GM04503 (cell line): ENCODE results near the gene MAL.

Source experiments
- DNase-seq: peaks from one replicate; pipeline ENCODE4 v3.0.0-alpha.2; 2012; ENCODE audit warnings: low read depth

MAL gene

GRCh38 chr2:95049961-95050360 lies 24.5 kb downstream of the MAL start:
- no peak for DNase-seq

- DNase-seq, result no peak
Measured at GRCh38 chr2:95050385-95051300, 25.1 kb downstream of the MAL start.

GRCh38 chr2:95051626-95052025 lies 26.1 kb downstream of the MAL start:
- no peak for DNase-seq

- DNase-seq, result no peak
Measured at GRCh38 chr2:95052307-95052706, 26.8 kb downstream of the MAL start.

- no peak for DNase-seq
Measured at GRCh38 chr2:95052804-95053479, 27.4 kb downstream of the MAL start.

- DNase-seq, result no peak
Measured at GRCh38 chr2:95053543-95053942, 28.0 kb downstream of the MAL start.

GRCh38 chr2:95054016-95054415 lies 28.5 kb downstream of the MAL start:
- no peak for DNase-seq

GRCh38 chr2:95055262-95055661 lies 29.8 kb downstream of the MAL start:
- no peak for DNase-seq

- no peak for DNase-seq
Measured at GRCh38 chr2:95056044-95056443, 30.5 kb downstream of the MAL start.

- no peak for DNase-seq
Measured at GRCh38 chr2:95056461-95057459, 31.3 kb downstream of the MAL start.

GRCh38 chr2:95057535-95058370 lies 32.2 kb downstream of the MAL start:
- DNase-seq, result no peak

GRCh38 chr2:95058466-95058988 lies 33.0 kb downstream of the MAL start:
- no peak for DNase-seq

GRCh38 chr2:95058989-95059641 lies 33.6 kb downstream of the MAL start:
- no peak for DNase-seq

GRCh38 chr2:95059656-95060370 lies 34.3 kb downstream of the MAL start:
- DNase-seq, result no peak

- DNase-seq, result no peak
Measured at GRCh38 chr2:95060446-95061118, 35.1 kb downstream of the MAL start.

GRCh38 chr2:95061119-95061512 lies 35.6 kb downstream of the MAL start:
- DNase-seq, result no peak

GRCh38 chr2:95061601-95062183 lies 36.2 kb downstream of the MAL start:
- DNase-seq, result no peak

GRCh38 chr2:95062242-95063085 lies 37.0 kb downstream of the MAL start:
- DNase-seq, result no peak
